GM11168 (cell line): ENCODE data around the gene SRPRA.
"Not testable (repeated sequence)": the region's sequence is repeated elsewhere in the genome, so short reads cannot be mapped to it uniquely, and the experiment has no call there.

Experiments used
- in situ Hi-C: fragments of 300-500 bp; cut with MboI; formaldehyde crosslinking; loops from one replicate; pipeline ENCODE4 v1.12.0; 2022; ENCODE audit warnings: low sequenced_read_pairs; ENCODE audit not compliant: unreplicated experiment

Gene SRPRA

DNA sequence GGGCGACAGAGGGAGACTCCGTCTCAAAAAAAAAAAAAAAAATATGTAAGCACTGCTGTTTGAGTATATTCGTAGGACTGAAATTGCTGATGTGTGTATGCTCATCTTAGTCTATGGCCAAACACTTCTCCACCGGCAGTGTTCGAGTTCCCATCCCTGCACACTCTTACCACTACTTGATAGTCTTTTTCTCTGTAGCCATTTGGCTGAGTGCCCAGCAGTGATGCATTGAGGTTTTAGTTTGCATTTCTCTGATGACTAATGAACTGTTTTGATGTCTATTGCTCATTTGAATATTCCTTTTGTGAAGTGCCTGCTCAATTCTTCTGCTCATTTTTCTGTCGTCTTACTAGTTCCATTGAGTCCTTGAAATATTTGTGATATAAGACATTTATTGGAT is 16.1 kb upstream of the SRPRA start:
- in situ Hi-C loops, result no loop called here

DNA sequence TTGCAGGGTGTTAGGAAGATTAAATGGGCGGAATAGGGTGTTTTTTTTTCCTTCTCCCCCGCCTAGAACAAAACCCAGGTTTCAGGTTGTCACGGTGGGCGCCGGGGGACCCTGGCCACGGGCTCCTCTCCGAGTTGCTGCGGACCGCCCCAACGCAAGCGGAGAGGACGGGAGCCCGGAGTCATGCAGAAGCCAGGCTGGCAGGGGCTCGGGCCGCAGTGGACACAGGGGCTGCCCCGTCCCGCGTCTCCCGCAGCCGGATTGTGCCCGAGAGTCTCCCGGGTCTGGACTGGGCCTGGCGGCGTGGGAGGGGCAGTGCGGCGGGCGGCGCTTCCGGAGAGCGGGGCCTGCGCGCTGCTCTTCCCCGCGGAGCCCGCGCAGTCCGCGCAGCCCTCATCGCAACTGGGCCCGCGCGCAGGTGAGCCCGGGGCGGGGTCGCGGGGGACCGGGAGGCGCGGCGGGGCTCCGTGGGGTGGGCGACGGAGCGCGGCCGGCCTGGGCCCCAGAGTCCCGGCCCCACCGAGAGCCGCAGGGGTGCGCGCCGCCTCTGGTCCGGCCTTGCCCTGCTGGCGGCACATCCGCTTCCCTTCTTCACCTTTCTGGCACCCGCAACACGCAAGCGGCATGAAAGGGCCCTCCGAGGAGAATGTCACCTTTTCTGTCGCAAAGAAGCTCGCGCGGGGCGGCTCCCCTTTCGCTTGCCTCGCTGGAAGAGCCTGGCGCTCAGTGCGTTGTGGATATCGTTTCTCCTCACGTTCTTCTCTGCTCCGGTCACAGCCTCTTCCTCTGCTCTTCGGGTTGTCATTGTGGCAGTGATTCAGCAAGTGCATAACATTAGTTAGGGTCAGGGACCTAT is 14.3 kb upstream of the SRPRA start, which contains the start of gene TIRAP:
TSS of gene TIRAP (plus strand) at position 358 of the 856 bp plus-strand sequence. CDS start 7,802 bp downstream, outside the sequence.
- in situ Hi-C loops, result no loop called here

DNA sequence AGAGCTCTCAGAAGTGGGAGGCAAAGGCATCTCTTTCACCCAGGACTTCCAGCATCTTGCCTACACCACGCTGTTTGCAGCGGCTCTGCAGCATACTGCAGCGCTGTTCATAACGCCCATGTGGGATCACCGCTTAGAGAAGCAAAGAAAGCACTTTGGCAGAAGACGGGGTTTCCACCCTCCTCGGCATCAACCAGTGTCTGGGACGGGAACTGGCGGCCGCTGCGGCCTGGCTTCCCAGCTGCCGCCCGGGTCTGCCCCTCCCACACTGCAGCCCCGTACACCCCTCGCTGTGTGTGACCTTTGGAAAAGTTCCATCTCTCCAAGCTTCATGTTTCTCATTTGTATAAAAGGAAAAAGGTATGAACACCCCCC is 13.7 kb upstream of the SRPRA start:
- in situ Hi-C loops, result no loop called here

DNA sequence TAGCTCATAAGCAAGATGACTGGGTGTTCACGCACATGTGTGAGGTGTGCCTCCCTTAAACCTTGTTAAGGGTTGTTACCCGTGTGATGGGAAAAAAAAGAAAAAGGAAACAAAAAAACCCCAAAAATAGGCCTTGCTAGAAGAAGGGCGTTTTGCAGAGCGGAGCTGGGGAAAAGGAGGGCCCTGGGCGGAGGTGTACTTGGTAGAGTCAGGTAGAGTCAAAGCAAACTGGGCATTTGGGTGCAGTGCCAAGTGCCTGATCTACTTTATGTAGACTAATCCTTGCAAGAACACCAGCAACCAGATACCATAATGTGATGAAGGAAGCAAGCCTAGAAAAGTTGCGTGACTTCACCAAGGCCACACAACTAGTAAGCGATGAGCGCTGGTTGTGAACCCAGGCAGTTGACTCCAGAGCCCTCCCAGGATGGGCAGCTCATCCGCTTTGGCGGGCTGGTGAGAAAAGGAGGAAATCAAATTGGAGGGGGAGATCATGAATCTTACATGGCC is 13.0 kb upstream of the SRPRA start:
- in situ Hi-C loops, result no loop called here

DNA sequence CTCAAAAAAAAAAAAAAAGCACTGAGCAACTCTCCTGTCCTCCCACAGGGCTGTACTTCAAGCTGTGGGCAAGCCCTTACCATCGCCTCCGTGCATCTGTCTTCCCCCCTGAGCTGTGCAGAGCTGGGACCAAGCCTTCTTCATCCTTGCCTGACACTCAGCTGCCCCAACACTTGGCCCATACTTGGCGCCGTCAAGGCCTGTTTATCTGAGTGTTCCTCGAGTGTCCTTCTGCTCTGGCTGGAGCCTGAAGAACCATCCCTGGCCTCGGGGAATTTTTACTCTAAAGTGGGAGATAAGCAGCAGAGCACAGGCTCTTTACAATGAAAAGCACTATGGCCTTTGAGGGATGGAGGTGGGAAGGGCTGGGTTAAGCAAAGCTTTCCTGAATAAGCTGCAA is 12.6 kb upstream of the SRPRA start:
- in situ Hi-C loops, result no loop called here

DNA sequence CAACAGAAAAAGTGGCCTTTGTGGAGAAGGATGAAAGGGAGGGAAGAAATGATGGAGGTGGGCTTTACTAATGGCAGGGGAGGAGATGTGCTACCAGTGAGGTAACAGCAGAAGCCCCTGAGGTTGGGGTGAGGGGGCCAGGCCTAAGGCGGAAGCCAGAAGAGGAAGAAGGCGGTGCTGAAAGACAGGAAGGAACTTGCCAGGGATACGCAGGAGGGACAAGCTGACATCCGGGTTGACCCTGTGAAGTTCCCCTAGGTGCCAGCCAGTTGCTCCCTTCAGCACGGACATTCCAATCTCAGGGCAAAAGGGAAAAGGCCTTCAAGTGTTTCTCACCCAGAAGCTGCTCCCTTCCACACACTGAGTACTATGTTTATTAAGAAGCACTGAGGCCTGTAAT is 11.9 kb upstream of the SRPRA start:
- in situ Hi-C loops, result no loop called here

DNA sequence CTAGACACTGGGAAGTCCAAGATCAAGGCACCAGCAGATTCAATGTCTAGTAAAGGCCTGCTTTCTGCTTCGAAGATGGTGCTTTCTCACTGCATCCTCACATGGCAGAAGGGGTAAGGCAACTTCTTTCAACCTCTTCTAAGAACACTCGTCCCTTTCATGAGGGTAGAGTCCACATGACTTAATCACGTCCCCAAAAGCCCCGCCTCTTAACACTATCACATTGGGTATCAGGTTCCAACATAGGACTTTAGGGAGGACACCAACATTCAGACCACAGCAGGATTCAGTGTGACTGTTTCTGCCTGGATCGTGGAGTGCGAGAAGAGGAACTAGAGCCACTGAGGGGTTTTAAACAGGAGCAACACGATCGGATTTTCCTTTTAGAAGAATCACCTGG is 10.5 kb upstream of the SRPRA start:
- in situ Hi-C loops, result no loop called here

DNA sequence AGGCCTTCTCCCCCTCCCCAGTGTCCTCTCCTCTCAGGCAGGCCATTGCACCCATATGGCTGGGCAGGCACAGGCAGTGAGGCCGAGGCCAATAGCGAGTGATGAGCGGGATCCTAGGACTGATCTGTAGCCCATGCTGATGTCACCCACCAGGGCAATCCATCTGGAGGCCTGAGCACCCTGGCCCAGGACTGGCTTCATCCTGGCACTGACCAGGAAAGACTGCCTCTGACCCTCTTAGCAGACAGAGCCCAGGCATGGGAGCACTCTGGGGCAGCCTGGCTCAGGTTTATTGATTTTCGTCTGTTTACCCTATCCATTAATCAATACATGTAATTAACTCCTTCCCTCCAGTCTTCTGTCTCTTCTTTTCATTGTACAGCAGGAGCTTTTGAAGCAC is 9.1 kb upstream of the SRPRA start:
- in situ Hi-C loops, result no loop called here

DNA sequence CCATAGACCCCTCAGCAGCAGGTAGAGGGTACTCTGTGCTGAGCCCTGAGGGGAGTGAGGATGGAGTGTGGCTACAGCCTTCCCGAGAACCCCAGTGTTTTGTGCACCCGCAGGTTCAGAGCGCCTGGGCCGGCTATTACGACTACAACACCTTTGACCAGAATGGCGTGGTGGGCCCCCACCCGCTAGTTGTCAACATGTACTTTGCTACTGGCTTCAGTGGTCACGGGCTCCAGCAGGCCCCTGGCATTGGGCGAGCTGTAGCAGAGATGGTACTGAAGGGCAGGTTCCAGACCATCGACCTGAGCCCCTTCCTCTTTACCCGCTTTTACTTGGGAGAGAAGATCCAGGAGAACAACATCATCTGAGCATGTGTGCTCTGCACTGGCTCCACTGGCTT is 8.6 kb upstream of the SRPRA start:
- in situ Hi-C loops, result no loop called here

DNA sequence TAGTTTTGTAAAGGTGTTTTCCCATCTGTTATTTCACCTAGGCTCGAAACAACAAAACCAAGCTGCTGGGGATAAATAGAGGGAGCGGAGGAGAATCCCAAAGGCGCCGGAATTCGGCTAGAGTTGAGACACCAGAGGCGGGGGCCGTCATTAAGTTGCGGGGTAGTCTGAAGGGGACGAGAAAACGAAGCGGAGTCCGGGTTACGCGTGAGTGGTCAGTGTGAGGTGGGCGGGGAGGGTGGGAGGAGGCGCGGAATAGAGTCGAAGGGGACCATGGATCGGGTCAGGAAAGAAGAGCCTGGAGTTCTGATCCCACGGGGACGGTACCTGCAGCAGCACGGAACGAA is 361 bp downstream of the SRPRA start:
- in situ Hi-C loops, result no loop called here

DNA sequence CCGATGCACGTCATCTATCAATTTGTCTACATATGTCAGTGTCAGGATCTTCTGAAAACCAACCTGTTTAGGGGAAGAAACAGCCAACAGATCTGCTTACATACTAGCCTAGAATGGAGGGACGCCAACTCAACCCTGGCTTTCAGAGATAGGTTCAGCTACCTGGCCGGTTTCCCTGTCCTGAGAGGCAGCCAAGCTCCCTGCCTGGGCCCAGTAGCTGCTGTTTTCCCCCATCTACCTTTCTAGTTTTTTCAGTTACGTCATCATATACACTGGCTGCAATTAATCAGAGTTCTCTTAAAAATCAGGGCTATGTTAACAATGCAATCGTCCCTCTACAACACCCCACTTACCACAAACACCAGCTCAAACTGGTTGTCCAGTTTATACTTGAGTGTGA is 1.0 kb downstream of the SRPRA start:
- in situ Hi-C loops, result no loop called here

DNA sequence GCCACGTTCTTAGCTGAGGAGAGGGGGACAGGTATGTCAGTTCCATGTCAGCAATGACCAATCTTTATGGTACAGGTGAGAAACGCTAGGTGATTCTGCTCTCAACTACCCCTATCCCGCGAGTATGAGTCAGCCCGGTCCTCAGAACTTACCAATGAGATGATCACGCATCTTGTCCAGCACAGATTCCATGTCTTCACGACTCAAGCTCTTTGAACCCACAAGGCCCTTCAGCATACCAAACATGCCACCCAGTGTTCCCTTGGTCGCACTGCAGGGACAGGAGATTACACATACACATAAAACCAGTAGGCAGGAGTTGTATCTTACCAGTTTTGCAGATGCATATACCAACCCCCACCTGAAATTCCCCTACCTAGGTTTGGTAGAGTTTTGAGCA is 2.9 kb downstream of the SRPRA start:
- in situ Hi-C loops, result no loop called here

DNA sequence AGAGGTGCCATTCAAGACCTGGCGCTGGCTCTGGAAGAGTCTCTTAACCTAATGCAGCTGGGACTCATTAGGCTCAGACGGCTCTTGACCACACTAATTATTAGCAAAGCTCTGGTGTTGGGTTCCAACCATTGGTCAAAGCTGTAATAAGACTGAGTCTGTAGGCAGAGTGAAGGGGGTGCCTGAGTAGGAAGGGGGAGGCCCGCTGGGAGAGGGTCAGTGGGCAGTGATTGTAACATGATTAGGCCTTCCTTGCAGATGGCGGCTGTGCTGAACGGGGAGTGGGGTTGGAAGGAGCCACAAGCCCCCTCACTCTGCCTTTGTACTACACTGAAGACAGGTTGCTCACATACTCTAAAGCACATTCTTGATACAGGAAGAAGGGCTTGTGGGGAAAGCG is 5.2 kb downstream of the SRPRA start:
- in situ Hi-C loops, result no loop called here

DNA sequence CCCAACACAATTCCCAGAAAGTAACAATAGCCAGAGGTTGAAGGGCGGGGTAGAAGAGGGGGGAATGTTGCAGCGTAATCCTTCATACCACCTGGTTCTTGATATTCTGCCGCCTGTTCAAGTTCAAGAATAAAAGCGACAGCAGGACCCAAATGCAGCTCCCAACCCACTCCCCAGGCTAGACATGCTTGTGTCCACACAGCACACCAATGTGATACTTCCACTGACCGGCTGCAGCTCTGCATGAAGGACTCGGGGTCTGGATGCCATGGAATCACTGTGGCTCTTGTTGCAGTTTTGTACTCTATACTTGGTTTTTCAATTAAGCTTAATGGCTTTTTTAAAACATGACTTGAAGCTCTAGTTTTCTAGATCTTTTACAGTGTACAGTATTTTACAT is 6.5 kb downstream of the SRPRA start:
- in situ Hi-C loops, result no loop called here

DNA sequence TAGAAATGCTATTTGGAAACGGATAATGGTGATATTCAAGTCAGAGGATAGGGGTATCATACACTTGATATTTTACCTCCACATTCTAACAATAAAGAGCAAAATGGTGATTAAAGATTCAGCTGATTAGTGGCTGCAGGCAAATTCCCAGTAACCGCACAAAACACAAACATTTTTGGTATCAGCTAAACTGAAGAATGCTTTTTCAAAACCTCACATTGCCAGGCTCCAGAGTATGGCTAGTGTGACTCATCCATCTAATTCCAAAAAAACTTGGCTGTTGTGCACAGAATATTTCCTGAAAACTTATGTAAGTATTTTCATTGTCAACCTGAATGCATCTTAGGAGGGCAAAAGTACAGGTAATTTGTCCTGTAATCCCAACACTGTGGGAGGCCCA is 10.9 kb downstream of the SRPRA start:
- in situ Hi-C loops, result no loop called here

DNA sequence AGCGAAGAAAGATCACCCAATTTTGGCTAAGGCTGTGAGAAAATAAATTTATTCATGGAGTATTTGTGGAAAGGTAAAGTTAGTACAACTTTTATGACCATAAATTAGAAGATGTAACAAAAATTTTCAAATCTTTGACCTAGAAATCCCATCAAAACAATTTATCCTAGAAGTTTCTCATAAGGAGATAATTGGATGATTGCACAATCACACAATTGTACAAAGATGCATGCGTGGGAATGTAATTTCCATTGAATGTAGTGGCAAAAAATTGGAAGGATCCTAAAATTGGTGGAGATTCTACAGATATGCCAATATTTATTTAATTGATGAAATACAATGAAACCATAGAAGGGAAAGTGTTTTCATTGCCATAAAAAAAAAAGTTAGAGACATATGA is 11.6 kb downstream of the SRPRA start:
- in situ Hi-C loops, result no loop called here

DNA sequence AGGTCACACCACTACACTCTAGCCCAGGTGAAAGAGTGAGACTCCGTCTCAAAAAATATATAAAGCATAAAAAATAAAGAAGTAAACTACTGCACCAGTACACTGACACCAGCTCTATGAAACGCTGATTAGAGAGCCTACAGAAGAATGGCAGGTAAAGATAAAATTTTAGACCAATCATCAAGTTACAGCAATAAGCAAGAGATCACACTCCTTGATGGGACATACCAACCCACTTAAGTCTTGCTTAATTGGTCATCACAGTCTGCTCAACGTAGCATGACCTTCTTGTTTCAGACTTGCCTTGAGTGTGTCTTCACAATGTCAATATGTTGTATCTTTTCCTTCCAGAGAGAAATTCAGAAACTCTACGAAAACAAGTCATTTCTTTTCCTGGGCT is 12.5 kb downstream of the SRPRA start:
- in situ Hi-C loops, result no loop called here

DNA sequence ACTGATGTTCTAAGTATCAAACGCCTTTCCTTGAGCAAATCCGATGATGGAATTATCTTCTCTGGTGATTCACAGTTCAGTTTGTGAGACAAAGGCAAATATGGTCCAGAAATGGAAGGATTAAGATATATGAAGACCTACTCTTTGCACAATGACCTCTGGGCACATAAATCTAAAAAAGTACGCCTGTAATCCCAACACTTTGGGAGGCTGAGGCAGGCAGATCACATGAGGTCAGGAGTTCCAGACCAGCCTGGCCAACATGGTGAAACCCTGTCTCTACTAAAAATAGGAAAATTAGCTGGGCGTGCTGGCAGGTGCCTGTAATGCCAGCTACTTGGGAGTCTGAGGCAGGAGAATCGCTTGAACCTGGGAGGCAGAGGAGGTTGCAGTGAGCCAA is 13.2 kb downstream of the SRPRA start:
- in situ Hi-C loops, result not testable (repeated sequence)

DNA sequence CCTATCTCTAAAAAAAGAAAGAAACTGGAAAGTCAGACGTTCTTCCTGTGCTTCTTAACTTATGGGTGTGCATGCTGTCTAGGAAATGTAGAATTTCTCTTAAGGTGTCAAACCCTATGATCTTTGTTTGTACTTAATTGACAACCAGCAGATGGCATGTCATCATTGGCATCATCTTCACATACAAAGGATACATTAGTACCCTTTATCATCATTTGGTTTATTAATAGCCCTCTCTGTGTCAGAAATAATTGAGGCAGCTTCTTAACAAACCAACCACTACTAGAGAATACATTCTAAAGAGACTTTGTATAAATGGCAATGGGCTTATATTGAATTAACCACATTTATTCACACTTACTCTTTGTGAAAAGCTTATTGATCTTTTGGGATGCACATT is 13.9 kb downstream of the SRPRA start:
- in situ Hi-C loops, result no loop called here

DNA sequence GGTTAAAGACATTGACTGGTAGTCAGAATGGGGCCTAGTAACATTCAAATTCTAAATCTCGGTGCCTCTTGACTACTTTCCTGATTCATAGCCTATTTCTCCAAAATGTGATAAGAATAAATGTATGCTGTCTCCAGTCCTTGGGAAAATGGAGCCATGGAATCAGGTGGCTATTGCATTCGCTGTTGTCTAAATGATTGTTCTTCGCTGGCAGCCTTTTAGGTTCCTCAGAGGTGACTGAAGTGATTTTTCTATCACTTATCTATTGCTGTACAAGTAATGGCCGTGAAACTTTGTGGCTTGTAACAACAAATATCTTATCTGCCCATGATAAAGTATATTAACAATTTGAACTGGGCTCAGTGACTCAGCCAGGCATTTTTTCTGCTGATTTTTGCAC is 15.4 kb downstream of the SRPRA start:
- in situ Hi-C loops, result no loop called here

DNA sequence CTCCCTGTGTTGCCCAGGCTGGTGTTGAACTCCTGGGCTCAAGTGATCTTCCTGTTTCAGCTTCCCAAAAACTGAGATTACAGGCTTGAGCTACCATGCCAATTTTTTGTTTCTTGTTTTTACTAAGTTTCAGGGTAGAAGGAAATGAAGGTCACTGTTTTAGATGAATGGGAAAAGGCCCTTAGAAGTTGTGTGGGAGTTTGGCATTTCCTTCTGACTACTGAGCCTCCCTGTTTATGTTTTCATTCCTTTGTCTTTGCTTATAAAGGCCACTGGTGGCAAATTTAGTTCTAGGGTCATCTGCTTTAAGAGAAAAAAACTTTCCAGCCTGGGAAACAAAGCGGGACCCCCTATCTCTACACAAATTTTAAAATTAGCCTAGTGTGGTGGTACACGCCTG is 22.1 kb downstream of the SRPRA start:
- in situ Hi-C loops, result no loop called here

DNA sequence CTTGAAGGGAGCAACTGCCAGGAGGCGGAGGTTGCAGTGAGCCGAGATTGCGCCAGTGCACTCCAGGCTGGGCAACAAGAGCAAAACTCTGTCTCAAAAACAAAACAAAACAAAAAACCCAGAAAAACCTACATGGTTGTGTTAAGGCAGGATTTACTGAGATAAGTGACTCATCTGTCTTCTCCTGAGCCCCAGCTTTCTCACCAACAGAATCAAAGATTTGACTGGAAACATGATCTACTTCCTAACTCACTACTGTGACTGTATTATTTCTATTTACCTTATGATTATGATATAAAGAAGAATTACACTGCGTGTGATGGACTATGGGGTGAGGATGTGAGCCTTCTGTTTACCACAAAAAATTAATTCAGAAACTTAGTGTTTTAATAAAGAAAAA is 35.3 kb downstream of the SRPRA start:
- in situ Hi-C loops, result no loop called here
